Measurements from ENCODE around the gene TEPSIN.

DNA sequence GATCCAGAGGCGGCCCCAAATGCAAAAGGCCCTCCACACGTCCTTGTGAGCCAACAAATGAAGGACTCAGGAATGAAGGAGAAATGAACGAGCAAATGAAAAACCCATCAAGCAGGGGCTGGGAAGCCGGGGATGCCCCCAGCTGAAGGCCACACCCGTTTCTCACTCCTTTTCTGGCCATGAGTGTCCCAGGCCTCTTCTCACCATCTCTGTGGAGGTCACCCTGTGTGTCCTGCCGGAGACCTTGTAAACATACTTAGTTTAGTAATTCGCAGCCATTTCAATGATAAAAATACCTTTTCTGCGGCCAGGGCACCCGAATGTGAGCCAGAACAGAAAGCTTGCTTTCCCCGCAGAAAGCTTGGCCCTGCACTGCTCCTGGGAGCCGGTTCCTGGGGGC is 51.7 kb downstream of the TEPSIN start:
- TF ChIP-seq, protein P1, sequence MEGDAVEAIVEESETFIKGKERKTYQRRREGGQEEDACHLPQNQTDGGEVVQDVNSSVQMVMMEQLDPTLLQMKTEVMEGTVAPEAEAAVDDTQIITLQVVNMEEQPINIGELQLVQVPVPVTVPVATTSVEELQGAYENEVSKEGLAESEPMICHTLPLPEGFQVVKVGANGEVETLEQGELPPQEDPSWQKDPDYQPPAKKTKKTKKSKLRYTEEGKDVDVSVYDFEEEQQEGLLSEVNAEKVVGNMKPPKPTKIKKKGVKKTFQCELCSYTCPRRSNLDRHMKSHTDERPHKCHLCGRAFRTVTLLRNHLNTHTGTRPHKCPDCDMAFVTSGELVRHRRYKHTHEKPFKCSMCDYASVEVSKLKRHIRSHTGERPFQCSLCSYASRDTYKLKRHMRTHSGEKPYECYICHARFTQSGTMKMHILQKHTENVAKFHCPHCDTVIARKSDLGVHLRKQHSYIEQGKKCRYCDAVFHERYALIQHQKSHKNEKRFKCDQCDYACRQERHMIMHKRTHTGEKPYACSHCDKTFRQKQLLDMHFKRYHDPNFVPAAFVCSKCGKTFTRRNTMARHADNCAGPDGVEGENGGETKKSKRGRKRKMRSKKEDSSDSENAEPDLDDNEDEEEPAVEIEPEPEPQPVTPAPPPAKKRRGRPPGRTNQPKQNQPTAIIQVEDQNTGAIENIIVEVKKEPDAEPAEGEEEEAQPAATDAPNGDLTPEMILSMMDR (IDR thresholded peaks at IDR 0.05), result no peak
- no peak for TF ChIP-seq ZFX (IDR thresholded peaks at IDR 0.05; ENCODE audit: borderline replicate concordance)
